HG02970 (cell line): ENCODE data around the gene TBC1D2B.

Source experiments
- ATAC-seq: cut with Tn5 transposase; IDR thresholded peaks from one replicate; pipeline ENCODE4 v1.9.1; 2021; ENCODE audit warnings: mild to moderate bottlenecking, moderate library complexity, moderate number of reproducible peaks; ENCODE audit not compliant: unreplicated experiment, low FRiP score

The TBC1D2B gene

DNA sequence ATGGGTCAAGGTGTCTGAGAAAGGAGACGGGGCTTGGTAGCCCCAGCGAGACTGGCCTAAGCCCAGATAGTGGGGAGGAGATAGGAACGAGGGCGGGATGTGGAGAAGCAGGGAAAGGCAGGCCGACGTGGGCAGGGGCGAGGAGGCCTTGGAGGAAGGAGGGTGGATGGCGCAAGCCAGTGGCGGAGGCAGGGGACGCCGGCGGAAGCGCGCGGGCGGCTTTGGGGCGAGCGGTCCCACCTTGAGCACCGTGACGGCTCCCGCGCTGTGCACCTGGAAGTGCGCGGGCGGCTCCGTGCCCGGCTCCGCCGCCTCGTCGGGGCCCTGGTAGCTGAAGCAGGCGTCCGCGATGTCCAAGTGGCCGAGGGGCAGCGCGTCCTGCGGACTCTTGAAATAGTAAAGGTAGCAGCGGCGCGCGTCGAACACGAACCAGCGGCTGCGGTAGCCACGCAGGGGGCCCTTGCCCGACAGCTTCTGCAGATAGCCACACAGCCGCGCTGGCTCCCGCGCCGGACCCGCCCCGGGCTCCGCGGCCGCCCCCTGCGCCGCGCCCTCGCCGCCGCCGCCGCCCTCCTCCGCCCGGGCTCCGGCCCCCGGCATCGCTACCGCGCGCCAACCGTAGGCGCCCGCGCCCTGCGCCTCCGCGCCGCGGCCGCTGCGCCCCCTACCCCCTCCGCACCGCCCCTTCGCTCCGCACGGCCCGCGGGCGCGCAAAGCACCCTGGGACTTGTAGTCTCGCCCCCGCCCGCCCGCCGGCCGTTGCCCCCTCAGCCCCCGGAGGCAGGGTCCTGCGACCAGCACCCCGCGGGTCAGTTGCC is at the start of gene TBC1D2B:
Gene TBC1D2B, minus strand, starts transcription at position 659 of the 818 bp plus-strand sequence. Its CDS starts 59 bp downstream, at position 600.
- ATAC-seq: peak; percentile 85

DNA sequence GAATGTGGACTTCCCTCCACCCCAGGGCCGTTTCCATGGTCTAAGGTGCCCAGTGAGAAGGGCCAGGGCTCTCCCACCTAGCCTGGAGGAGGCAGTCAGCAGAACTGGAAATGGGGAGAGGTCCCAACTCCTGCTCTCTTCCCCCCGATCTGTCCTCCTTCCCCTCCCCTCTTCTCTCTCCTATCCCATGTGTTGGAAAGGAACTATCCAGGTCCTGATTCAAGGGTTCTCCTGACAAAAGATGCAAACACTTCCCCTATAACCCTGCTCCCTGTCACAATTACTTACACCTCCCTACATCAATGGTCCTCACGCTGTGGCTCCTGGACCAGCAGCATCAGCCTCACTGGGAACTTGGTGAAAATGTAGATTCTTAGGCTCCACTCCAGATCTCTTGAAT is 47.8 kb upstream of the TBC1D2B start:
- ATAC-seq: no peak

DNA sequence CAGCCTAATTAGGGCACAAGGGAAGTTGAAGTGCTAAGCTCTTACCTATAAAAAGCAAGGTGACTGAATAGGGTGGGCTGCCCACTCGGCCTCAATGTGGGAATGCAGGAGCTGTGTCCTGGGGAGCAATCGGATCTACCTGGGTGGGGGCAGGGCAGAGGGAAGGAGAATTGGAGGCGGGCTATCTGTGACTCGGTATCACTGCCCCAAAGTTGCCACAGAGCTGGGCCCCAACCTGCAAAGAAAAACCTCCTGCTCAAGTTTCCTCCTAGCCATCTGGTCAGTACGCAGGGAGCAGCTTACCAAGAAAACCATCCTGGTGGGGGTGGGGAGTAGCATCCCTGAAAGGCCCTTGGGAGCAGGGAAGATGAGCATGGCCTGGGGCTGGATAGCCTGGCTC is 43.0 kb upstream of the TBC1D2B start:
- no peak for ATAC-seq

DNA sequence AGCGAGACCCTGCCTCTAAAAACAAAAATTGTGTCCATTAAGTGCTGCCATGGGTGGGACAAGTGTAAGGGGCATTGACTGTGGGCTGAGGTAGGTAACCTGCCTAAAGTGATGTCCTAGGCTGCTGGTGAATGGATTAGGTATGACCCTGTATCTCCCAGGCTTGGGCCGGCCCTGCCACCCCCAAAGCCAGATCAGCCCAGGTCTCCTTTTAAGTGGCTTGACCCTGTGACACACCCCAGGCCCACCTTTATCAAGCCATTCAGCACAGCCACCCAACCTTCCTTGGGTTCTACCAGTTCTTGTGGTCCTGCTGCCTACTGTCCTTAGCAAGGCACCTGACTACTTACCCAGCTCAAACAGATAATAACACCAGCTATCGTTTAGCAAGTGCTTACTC is 35.0 kb upstream of the TBC1D2B start:
- no peak for ATAC-seq

DNA sequence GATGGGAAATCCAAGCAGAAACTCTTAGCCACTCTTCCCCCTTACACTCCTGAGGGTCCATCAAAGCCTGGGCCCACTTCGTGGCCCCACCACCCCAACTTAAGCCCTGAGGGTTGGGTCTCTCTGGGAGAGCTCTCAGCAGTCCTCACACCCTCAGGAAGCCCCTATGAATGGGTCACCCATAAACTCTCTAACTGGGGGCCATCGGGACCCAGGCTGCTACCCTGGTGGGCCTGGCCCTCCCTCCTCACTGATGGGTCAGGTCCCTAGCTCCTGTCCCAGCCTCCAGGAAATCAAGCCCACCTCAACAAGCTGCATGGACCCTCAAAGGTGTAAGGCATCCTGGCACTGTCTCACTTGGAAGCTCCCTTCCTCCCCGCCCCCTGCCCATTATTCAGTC is 34.3 kb upstream of the TBC1D2B start:
- ATAC-seq: no peak

DNA sequence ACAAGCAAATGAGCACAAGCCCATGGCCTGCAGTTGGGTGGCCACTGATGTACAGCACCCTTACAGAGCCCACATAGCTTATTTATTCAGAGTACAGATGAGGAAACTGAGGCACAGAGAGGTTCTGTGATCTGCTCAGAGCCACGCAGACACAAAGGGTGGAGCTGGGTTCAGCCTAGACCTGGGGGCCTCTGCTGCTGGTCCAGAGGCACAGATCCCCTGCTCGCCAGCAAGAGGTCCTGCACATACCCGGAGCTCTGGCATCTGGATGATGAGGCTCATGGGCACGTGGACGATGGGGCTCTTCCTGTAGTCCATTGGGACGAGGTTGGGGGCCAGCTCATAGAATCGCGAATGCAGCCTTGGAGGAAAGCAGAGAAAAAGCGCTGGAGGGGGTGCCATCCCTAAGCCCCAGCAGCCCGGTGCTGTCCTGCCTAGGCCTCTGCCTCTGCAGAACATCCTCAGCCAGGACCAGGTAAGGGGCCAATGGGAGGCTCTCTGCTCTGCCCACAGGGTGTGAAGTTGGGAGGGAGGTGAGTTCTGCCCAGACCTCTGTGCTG is 33.5 kb upstream of the TBC1D2B start:
- ATAC-seq: no peak

DNA sequence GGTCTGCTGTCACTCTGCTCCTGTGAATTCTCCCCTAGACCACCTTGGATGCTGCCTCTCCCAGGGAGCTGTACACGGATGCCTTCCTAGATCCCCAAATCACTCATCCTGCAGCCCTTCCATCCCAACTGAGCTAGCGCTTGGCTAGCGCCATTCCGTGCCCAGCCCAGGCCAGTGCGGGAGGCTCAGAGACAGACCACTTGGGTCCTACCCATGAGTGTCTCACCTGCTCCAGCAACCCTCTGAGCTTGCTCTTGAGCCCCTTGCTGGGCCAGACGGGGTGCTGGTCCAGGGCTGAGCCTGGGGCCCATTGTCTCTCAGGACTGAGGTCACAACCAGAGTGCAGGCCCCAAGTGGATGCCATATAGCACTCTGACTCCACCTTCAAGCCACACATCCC is 32.6 kb upstream of the TBC1D2B start:
- no peak for ATAC-seq

DNA sequence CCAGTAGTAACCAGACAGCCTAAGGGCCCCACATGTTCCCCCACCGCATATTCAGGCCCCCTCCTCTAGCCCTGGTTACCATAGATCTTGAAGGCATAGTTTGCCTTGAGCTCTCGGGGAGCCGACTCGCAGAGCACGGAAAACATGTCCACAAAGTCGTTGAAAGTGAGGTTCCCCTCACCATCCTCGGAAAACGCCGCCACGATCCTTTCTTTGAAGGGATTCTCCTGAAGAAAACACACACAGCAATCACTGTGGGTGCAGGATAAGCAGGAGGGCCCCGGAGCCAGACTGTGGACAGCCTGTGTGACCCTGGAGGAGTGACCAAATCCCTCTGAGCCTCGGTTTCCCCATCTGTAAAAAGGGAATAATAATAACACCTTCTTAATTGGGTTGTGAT is 31.6 kb upstream of the TBC1D2B start:
- ATAC-seq: no peak

DNA sequence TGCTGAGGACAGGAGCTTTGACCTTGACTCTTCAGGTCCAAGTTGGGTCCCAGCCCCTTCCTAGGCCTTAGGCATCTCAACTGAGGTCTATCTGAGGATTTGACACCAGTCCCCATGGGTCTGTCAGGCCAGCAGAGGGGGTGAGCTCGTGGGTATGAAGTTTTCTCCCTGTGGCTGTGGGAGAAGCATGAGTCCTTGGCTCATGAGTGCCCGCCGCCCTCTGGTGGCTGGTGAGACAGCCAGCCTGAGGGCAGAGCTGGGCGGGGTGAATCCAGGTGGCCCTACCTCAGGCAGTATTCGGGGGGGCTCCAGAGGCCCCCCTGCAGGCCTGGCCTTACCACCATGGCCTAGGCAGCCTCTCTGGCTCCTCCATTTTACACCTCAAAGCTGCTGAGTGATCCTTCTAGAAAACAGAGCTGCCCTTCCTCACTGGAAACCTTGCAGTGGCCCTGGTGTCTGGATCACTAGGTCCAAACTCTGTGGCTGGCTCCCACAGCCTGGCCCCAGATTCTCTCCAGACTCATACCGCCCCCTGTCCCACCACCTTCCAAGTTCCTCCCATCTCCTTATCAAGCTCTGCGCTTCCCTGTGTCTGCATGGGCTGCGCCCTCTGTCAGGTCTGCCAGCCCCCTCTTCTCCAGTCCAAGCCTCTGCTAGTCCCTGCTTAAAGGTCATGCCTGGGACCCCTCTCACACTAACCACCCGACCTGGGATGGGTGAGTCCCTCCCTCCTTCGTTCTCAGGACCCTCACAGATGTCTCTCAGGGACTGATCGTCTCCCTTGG is 31.0 kb upstream of the TBC1D2B start:
- ATAC-seq: no peak

DNA sequence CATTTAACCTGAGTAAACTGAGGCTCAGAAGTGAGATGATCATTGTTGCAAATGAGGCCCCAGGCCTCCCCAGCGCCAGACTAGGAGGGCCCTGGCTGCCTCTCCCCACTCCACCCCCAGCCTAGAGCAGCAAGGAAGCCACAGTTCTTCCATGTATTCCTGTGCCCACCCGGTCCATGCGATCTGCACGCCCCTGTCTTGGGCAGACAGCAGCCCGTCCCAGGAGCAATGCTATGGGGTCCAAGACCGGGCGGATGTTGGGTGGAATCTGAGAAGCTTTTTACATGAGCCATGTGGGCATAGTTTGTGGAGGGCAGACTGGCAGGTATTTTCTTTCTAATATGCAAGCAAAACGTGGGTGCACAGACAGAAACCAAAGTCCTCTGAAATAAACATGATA is 30.0 kb upstream of the TBC1D2B start:
- no peak for ATAC-seq

DNA sequence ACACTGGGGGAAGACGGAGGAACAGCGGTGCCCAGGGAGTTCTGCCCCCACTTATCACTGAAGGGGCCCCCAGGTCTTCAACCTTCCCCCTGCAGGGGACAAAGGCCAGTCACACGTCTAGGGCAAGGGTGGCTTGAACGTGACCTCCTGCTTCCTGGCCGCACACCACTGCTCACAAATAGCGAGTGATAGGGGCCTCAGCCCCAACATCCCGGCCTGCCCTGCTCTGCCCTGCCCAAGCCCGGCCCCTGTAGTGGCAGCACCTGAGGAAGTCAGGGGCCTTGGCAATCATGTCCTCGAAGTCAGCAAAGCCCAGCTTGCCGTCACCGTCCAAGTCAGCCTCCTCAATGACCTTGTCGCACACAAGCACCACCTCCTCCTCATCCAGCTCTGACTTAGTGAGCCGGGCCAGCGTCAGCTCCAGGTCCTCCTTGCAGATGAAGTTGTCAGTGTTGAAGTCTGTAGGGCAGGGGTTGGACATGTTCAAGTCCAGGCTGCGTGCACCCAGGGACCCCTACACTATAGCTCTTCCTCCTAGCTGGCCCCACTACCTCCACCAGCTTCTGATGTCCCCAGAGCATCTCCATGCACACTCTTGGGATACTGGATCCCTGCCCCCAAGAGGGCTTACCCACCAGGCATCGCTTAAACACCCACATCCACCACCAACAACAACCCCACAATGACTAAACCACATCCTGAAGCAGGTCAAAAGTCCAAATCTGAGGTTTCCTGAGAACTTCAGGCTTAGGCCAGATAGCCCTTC is 28.1 kb upstream of the TBC1D2B start:
- no peak for ATAC-seq

DNA sequence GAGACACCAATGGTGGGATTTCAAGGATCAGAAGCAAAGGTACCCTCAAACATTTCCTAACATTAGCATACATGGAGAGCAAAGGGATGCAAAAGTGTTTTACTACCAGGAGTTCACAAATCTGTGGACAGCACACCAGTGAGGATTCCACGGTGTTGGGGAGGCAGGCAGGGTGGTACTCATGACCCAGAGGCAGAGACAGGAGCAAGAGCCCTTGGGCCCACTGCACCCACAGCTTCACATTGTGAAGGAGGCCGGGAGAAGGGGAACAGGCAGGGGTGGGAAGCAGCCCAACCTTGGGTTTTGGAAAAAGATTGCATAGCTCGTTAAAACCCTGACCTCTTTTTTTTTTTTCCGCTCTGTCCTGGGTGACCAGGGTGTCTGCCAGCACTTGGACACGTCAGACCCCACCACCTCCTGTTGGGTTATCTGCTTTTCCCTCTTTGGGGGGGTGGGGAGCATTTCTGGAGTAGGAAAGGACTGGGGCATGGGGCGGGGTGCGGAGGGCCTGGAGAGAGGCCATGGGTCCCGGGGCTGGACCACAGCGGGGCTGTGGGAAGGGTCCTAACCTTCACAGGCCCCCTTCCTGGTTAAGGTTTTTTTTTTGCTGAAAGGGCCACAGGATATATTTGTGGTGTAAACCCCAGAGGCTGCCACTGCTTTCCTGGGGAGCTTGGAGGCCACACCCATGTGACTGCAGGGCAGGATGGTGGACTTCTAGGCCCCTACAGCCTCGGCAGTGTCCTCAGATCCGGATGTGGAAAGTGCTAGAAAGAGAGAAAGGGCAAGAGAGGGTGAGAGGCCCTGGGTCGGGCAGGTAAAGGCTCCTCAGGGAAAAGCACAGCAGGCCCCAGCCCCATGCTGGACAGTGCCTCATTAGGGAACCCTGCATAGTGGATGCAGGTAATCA is 27.3 kb upstream of the TBC1D2B start:
- no peak for ATAC-seq

DNA sequence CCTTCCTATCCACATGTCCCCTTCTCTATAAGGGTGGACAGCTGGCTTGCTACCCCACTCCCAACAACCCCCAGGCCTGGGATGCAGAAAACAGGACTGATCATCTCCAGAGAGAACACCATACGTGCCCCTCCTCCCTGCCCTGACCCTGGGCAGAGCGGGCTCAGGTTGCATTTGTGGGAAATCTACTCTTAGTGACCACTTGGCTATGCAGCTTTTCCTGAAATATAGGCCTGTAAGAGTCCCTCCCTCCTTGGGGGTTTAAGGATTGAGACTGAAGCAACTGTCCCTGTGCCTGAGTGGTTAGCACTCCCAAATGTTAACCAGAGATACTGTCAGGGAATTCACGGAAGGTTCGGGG is 26.6 kb upstream of the TBC1D2B start:
- ATAC-seq: no peak

DNA sequence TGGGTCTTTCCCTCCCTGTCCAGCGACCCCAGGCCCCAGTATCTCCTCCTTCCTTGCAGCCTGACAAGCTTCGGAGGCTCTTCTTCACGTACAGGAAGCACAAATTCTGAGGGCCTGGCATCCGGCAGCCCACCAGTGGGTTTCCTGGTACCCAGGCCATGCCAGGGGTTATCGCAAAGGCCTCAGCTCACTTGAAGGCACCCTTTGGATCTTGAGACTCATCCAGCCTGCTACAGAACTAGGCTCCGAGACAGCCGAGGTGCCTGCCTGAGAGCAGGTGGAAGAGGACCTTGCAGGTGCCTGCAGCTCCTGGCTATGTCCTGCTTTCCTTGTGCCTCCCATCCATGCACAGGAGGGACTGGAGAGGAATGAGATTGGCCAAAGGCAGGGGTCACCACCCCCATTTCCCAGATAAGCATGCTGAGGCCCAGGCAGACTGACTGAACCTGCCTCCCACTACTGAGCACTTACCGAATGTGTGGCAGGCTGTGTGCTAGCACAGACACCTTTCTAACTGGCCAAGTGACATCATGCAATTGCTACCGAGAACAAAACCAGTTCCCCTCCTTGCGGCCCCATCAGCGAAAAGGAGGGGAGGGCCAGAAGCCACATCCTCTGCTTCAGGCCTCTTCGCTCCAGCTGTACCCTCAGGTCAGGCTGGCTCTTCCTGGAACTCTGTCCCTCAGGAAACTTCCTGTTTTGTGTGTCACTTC is 26.1 kb upstream of the TBC1D2B start:
- no peak for ATAC-seq

DNA sequence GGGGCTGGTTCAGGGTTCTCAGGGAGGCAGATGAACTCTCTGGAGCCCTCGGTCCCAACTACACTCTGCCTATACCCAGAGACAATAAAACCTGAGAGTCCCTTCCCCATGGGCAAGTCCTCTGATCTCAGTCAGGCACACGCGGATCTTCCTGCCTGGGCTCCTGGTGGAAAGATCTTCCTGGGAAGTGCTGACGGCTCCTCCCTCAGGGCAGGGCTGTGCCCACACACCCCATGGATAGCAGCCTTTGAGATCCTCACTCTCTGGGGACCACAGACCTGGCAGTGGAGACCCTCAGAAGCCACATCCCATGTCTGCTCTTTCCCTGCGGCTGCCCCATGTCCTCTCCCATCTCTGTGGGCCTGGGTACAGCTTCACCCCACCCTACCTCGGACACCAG is 25.2 kb upstream of the TBC1D2B start:
- no peak for ATAC-seq

DNA sequence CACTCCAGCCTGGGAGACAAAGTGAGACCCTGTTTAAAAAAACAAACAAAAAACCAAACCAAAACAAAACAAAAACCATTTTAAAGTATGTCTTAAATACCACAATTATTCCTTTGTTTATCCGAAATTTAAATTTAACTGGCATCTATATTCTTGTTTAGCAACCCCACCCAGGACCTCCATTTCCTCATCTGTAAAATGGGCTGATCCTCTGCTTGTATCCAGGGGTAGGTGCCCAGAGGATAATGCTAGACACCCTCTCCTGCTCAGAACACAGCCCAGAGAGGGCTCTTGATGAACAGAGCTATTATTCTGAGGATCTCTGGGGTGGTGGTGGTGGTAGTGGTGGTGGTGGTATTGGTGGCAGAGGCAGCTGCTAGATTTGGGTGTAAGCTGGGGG is 24.7 kb upstream of the TBC1D2B start:
- ATAC-seq: no peak

DNA sequence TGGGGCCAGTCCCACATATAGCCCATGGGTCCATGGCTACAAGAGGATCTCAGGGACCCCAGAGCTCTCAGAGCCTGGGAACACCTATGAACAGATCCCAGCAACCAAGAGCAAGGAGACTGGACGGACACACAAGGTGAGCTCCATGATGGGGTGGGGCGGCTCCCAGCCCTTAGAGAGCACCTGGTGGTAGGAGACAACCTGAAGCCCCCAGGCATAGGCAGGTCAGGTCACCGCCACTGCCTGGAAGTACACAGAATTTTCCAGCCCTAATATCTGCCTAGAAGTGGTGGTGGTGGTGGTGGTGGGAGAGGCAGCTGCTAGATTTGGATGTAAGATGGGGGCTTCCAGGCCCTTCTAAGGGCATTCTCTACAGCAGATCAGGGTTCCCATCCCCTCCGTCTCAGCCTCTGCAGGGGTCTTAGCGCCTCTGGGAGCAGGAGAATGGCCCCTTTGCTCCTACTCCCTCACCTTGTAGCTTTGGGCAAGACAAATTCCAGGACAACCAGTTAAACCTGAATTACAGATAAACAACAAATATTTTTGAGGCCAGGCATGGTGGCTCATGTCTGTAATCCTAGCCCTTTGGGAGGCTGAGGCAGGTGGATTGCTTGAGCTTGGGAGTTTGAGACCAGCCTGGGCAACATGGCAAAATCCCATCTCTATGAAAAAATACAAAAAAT is 24.1 kb upstream of the TBC1D2B start:
- no peak for ATAC-seq

DNA sequence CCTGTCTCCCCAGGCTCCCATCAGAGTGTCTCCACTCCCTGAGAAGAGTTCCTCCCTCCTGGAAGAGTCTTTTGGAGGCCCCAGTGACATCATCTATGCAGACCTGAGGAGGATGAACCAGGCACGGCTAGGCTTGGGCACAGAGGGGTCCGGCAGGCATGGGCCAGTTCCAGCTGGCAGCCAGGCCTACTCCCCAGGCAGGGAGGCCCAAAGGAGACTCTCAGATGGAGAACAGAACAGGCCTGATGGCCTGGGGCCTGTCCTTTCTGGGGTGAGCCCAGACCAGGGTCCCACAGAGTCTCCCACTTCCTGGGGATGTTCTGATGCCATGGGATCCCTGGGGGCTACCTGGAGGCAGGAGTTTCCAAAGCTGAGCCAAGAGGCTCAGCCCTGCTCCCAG is 23.4 kb upstream of the TBC1D2B start:
- ATAC-seq: no peak
